ENCODE data around the gene TCF3.
"Not testable (repeated sequence)": the region's sequence is repeated elsewhere in the genome, so short reads cannot be mapped to it uniquely, and the experiment has no call there.

TCF3 gene

DNA sequence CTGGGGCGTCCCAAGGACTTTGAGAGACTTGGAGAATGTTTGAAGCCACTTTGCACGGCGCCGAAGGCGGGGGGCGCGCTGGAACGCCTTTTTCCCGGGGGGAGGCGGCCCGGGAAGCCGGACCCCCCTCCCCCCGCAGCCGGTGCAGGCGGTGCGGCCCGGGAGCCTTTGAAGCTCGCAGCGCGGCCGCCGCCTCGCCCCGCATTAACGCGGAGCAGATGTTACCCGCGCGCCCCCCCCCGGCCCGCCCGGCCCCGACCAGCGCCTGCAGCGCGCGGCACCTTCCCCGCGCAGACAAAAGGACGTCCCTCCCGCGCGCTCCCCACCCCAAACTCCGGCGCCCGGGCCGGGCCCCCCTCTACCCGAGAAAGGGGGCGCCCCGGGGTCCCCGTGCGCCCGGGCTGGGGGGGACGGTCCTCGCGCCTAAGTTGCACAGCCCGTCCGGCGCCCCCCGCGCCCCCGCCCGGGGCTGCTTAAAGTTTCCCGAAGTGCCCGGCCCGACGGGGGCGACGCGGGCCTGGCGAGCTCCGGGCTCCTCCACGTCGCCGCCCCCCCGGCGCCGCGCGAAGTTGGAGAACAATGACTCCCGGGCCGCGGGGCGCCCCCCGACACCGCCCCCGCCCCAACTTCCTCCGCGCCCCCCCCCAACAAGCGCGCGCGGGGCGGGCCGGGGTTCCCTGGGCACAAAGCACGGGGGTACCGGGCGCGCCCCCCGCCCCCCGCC lies 685 bp downstream of the TCF3 start:
- DNase-seq (ENCODE audit: low read depth in 4 of 4, low spot score in 1 of 4) = no peak

GRCh38 chr19:1650650-1651567 lies 1.5 kb downstream of the TCF3 start:
- peak in 2 of 4 experiments; percentile 48 for DNase-seq (ENCODE audit: low read depth in 4 of 4, low spot score in 1 of 4)

DNA sequence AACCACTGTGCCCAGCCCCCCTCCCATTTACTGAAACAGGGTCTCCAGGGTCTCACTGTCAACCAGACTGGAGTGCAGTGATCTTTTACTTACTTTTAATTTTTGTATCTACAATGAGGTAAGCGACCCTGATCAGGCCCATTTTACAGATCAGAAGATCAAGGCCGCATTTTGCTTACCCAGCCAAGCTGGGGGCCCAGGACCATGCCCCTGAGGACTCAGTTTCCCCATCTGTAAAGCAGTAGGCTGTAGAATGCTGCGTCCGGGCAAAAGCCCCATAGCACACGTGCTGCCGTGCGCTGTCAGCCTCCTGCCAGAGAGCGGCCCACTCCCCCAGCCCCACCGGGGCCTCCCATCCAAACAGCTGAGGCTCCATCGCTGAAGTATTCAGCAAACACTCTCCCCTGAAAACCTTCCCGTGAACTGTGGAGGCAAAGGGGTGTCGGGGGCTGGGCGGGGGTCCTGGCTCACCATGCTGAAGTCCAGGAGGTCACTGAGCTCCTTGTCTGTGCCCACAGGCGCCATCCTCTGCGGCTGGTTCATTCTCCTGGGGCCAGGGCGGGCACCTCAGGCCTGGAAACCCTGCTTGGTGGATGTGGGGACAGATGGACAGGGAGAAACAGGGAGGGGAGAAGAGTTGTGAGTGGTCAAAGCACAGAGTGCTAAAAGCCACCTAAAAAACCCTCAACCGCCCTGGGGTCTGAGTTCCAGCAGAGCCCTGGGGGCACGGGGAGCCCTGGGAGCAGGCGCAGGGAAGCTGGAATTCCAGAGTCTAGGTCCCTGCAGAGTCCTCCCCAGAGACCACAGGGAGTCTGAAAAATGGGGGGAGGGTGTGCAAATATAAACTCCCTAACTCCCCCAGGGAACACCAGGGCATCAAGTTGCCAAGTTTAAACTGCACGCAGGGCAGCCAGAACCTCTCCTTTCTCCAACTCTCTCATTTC lies 2.4 kb downstream of the TCF3 start:
- DNase-seq (ENCODE audit: low read depth in 4 of 4, low spot score in 1 of 4) = no peak

- no peak for DNase-seq (ENCODE audit: low read depth in 4 of 4, low spot score in 1 of 4)
Measured at GRCh38 chr19:1648920-1649541, 3.4 kb downstream of the TCF3 start.

GRCh38 chr19:1648459-1648849 lies 4.0 kb downstream of the TCF3 start:
- DNase-seq (ENCODE audit: low read depth in 4 of 4, low spot score in 1 of 4) = no peak

DNA sequence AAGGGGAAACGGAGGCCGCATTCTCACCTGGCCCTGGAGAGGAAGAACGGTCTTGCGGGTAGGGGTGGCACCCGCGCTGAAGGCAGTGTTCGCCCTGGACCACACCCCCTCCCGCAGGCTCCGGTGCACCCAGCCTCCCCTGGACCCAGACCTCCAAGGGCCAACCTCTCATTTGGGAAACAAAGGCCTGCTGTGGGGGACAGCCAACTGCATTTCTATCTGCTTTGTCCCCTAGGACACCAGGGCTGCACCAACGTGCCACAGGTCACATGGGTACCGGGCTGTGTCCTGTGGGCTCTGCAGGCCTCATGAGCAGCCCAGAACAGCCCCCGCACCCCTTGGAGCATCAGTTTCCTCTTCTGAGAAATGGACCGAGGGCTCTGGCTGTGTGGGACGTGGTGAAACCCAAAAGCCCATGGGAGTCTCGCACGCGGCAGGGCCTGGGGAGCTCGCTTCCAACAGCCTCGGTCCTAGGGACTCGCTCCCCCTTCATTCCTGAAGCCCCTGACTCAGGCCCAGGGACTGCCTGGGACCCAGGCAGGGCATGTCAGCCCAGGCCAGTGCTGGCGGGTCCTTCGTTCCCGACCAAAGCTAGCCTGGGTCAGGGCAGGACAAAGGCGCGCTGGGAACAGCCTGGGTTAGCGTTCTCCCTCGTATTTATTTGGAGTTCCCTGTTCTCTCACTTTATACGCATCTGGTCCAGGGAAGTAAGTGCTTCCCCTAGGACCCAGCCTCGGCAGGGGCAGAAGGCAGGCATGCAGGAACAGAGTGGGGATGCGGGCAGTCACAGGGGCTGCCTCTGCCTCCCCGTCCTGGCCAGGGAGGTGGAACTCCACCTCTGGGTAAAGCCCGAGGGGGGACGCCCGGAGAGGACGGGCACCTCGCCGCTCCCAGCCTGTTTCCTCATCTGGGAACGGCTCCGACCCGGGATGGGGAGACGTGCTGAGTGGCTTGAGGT lies 4.6 kb downstream of the TCF3 start:
- DNase-seq (ENCODE audit: low read depth in 4 of 4, low spot score in 1 of 4) = no peak

- no peak for DNase-seq (ENCODE audit: low read depth in 4 of 4, low spot score in 1 of 4)
Measured at GRCh38 chr19:1646659-1647453, 5.6 kb downstream of the TCF3 start.

DNA sequence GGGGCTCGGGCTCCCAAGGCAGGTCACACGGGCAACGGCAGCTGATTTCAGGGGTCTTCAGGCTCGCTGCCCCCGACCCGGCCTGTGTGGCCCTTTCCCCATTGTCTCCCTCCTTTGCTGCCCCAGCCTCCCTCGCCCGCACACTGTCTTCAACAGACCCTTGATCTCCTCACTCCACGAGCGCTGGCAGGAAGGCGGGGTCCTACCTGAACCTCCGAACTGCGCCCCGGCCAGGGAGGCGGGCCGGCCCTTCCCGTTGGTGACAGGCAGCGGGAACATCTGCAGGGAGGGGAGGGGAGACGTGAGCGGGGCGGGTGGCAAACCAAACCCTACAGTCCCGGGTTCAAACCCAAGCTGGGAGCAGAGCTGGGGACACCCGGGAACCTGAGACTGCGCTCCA lies 6.3 kb downstream of the TCF3 start:
- no peak for DNase-seq (ENCODE audit: low read depth in 4 of 4, low spot score in 1 of 4)

DNA sequence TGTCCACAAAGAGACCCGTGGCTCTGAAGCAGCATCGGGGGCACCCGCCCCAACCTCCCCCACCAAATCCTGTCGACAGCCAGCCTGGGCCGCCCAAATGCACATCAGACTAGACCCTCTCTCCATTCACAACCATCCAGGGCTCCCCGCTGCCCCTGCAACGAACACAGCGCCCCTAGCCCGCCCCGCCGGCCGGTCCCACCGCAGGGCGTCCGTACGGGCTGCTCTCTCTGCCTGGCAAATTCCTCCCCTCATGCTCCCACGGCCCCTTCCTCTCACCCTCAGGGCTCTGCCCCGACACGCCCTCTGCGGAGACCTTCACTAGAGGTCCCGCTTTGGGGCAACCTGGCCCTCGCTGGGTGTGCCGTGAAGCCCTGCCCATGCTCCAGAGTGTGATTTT lies 7.1 kb downstream of the TCF3 start:
- no peak for DNase-seq (ENCODE audit: low read depth in 4 of 4, low spot score in 1 of 4)

DNA sequence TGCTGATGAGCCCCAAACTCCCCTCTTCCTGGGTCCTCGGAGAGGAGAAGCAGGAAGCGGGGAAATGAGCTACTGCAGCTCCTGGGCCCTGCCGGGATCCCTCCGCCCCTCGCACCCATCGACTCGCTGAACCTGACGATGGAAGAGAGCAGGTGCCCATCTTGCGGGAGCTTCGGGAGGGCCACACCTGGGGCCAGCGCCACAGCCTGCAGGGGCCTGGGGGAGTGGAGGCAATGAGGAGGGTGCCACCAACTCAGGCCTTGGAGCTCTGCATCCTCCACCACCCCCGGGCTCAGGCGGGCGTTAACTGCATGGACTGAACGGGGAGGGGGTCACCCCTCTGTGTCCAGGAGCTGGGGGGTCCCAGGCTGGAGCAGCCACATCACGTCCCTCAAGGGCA lies 8.3 kb downstream of the TCF3 start:
- no peak for DNase-seq (ENCODE audit: low read depth in 4 of 4, low spot score in 1 of 4)

DNA sequence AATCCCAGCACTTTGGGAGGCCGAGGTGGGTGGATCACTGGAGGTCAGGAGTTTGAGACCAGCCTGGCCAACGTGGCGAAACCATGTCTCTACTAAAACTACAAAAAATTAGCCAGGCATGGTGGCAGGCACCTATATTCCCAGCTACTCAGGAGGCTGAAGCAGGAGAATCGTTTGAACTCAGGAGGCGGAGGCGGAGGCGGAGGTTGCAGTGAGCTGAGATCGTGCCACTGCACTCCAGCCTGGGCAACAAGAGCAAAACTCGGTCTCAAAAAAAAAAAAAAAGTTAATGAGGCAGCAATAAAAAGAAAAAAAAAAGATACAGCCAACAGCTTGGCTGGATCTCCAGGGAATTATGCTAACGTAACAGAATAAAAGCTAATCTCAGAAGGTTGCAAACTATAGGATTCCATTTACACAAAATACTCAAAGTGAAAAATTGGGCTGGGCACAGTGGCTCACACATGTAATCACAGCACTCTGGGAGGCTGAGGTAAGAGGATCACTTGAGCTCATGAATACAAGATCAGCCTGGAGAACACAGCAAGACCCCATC lies 11.4 kb downstream of the TCF3 start:
- not testable (repeated sequence) for DNase-seq (ENCODE audit: low read depth in 4 of 4, low spot score in 1 of 4)

DNA sequence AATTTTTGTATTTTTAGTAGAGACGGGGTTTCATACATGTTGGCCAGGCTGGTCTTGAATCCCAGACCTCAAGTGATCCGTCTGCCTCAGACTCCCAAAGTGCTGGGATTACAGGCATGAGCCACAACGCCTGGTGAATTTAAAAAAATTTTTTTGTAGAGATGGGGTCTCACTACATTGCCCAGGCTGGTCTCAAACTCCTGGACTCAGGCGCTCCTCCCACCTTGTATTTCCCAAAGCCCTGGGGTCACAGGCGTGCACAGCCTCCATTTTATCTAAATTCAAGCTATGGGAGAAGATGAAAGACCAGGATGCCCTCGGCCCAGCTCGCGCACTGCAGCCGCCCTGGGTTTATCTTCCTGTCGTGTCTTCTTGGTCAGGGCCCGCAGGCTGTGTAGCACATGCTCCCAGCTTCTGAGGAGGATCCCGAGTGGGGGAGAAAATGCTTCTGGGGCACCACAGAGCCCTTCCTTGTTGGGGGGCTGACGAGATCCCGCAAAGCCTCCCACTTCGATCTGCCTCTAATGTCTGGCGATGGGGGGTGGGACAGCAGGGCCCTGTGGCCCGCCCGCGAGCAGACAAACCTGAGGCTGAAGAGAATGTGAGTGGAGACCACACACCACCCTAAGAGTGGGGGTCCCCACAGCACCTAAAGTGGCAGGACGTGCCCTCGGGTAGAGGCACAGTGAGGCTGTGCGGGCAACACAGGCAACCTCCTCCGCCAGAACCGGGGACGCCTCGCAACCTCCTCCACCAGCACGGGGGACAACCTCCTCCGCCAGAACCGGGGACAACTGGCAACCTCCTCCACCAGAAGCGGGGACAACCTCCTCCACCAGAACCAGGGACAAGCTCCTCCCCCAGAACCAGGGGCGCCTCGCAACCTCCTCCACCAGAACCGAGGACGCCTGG lies 15.8 kb downstream of the TCF3 start:
- DNase-seq (ENCODE audit: low read depth in 4 of 4, low spot score in 1 of 4) = no peak

DNA sequence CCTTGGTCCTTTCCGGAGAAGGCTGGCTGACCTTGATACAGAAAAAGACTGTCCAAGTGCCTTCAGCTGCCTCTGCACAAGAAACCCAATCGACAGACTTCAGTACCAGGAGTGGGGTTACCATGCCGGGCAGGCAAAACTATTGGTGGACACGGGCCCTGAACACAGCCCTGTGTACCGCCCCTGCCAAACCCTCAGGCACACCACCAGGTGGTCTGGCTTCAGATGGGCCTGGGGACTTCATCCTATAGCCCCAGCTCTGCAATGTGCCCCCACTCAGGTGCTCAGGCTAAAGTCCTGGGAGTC lies 17.5 kb downstream of the TCF3 start:
- DNase-seq (ENCODE audit: low read depth in 4 of 4, low spot score in 1 of 4) = no peak

DNA sequence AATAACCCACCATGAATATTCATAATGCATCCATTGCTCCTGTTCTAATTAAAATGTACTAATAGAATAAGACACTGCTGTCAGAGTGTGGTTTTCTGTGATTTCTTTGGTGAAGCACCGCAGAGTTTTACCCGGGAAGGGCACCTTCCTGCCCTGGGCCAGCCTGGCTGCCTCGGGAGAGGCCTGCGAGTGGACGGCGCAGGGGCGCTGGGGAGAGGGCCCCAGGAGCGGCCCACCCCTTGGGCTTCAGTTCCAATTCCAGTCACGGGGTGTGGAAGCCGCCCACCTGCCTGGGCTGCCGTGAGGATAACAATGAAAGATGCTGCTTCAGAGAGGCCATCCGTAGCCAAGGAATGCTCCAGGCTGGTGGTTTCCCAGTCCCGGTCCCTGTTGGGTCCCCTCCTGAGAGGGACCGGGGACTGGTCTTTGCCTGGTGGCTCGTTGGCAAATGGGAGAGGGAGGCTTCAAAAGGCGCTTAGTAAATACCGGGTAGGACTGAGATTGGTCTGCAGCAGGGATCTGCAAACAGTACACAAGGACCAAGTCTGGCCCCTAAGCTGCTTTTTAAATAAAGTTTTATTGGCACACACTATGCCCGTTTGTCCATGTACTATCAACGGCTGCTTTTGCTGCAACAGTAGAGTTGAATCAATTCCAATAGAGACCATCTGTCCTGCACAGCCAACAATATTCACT lies 18.0 kb downstream of the TCF3 start:
- DNase-seq (ENCODE audit: low read depth in 4 of 4, low spot score in 1 of 4) = no peak

- DNase-seq (ENCODE audit: low read depth in 4 of 4, low spot score in 1 of 4) = no peak
Measured at GRCh38 chr19:1633269-1633826, 19.1 kb downstream of the TCF3 start.

DNA sequence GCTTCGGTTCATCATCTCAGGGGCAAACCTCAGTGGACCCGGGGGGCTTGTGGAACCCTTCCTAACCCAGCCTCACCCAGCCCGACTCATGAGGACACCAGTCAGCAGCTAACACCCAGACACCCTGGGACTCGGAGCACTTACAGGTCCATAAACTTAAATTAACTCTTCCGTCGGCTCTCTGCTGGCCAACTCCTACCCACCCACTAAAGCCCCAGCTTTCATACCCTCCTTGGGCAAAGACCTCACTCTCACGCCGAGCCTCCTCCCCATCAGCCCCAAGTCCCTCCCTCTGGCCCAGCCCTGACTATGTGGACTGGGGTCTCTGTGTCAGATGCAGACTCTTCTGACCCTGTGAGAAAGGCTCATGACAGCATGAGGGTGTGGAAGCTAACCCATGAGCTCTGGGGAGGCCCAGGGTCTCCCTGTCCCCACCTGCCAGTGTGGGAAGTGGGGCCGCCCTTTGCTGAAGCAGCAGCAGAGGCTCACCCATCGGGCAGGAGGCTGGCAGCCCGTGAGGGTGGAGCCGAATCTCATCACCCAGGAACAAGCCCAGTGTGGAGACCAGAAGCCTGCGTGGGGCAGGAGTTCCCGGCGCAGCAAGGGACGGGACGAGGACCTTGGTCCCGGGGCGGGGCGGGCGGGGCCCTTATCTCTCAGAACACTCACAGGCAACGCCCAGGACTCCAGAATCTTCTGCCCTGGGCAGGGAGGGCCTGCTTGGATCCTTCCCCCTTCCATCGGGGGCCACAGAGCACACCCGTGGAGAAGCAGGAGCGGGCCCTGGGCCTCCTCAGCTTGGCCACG lies 19.8 kb downstream of the TCF3 start:
- no peak for DNase-seq (ENCODE audit: low read depth in 4 of 4, low spot score in 1 of 4)
